IMR-90 (cell line): ENCODE results near the gene LRRFIP1. TPM values are rescaled to one million over a fixed set of nuclear protein-coding genes. Genes with fewer than 3 reads are reported as not detected.

Experiments
- ATAC-seq: fragments of 200-7000 bp; cut with Tn5 transposase; 2 replicates; pipeline ENCODE4 v1.9.1; 2020; ENCODE audit warnings: low read depth, mild to moderate bottlenecking, moderate library complexity
- BruUV-seq: library from RNA; stranded (reverse); fragments of 400-500 nt; replicated peaks from 2 replicates; lab custom pipeline; 2021; lab: Mats Ljungman, UMichigan
- CTCF ChIA-PET: fragments of 300-600 bp; formaldehyde crosslinking; extraction: SDS; loops from one replicate; lab custom pipeline; 2021; ENCODE audit warnings: antibody characterized with exemption; lab: Yijun Ruan, JAX
- POLR2A ChIA-PET: fragments of 300-600 bp; sonication (Branson Sonifier 250); formaldehyde crosslinking; loops from one replicate; lab custom pipeline; 2022; ENCODE audit warnings: antibody characterized with exemption; ENCODE audit not compliant: unreplicated experiment; lab: Charles Lee
- DNase-seq: peaks from one replicate; pipeline ENCODE4 v3.0.0; 2013
- H2AFZ ChIP-seq: replicated peaks from 2 replicates; pipeline ENCODE3; 2013; ENCODE audit warnings: low read length, mild to moderate bottlenecking; ENCODE audit not compliant: poor library complexity
- H2AK5ac ChIP-seq: 2 replicates; pipeline ENCODE4 v1.6.1; 2013; ENCODE audit warnings: low read depth, low read length, inconsistent platforms
- H2AK9ac ChIP-seq: replicated peaks from 2 replicates; pipeline ENCODE3; 2013; ENCODE audit warnings: mild to moderate bottlenecking, low read depth, low read length, moderate library complexity; ENCODE audit not compliant: poor library complexity
- H2BK120ac ChIP-seq: 2 replicates; pipeline ENCODE4 v1.6.1; 2013; ENCODE audit warnings: low read depth, low read length, inconsistent platforms
- H2BK15ac ChIP-seq: 3 replicates; pipeline ENCODE4 v1.6.1; 2013; ENCODE audit warnings: low read depth, low read length, inconsistent platforms
- H2BK20ac ChIP-seq: 2 replicates; pipeline ENCODE4 v1.6.1; 2013; ENCODE audit warnings: low read depth, mild to moderate bottlenecking, inconsistent platforms, low read length, moderate library complexity
- H2BK5ac ChIP-seq: 2 replicates; pipeline ENCODE4 v1.6.1; 2013; ENCODE audit warnings: mild to moderate bottlenecking, low read depth, low read length, inconsistent platforms; ENCODE audit not compliant: poor library complexity, severe bottlenecking
- H3K14ac ChIP-seq: replicated peaks from 2 replicates; pipeline ENCODE4 v1.6.1; 2013; ENCODE audit warnings: low read depth, low read length, inconsistent platforms
- H3K18ac ChIP-seq: 2 replicates; pipeline ENCODE4 v1.6.1; 2013; ENCODE audit warnings: low read depth, low read length, control low read depth
- H3K23ac ChIP-seq: 2 replicates; pipeline ENCODE4 v1.6.1; 2013; ENCODE audit warnings: low read depth, low read length, inconsistent platforms
- H3K27ac ChIP-seq: 2 replicates; pipeline ENCODE4 v1.5.1; 2013; ENCODE audit warnings: mild to moderate bottlenecking, control low read depth, low read length; ENCODE audit not compliant: insufficient read depth
- H3K27me3 ChIP-seq: 2 replicates; pipeline ENCODE4 v1.6.1; 2013; ENCODE audit warnings: low read length; ENCODE audit not compliant: control insufficient read depth, insufficient read depth
- H3K36me3 ChIP-seq: 2 replicates; pipeline ENCODE4 v1.6.1; 2013; ENCODE audit warnings: low read length, mixed read lengths; ENCODE audit not compliant: control insufficient read depth, insufficient read depth
- H3K4ac ChIP-seq: 2 replicates; pipeline ENCODE4 v1.6.1; 2013; ENCODE audit warnings: low read depth, low read length, inconsistent platforms
- H3K4me1 ChIP-seq: 2 replicates; pipeline ENCODE4 v1.6.1; 2013; ENCODE audit warnings: low read length, mixed read lengths; ENCODE audit not compliant: control insufficient read depth, insufficient read depth
- H3K4me2 ChIP-seq: 2 replicates; pipeline ENCODE4 v1.6.1; 2013; ENCODE audit warnings: low read depth, mild to moderate bottlenecking, control low read depth, low read length, moderate library complexity
- H3K4me3 ChIP-seq: 2 replicates; pipeline ENCODE4 v1.5.1; 2013; ENCODE audit warnings: low read depth, mild to moderate bottlenecking, control low read depth, low read length, moderate library complexity; ENCODE audit not compliant: insufficient read depth
- H3K56ac ChIP-seq: 2 replicates; pipeline ENCODE4 v1.6.1; 2013; ENCODE audit warnings: low read length, inconsistent platforms; ENCODE audit not compliant: insufficient read depth; ENCODE audit errors: extremely low read depth
- H3K79me1 ChIP-seq, 2 experiments: 2 replicates each; pipeline ENCODE4 v1.6.1; 2013; ENCODE audit warnings: low read length in 2 of 2, inconsistent platforms in 1 of 2, low read depth in 1 of 2
- H3K9ac ChIP-seq: 2 replicates; pipeline ENCODE4 v1.6.1; 2013; ENCODE audit warnings: low read depth, low read length, control low read depth
- H3K9me1 ChIP-seq: 2 replicates; pipeline ENCODE4 v1.6.1; 2013; ENCODE audit warnings: low read length, inconsistent platforms; ENCODE audit not compliant: insufficient read depth
- H3K9me3 ChIP-seq: 2 replicates; pipeline ENCODE4 v1.6.1; 2013; ENCODE audit warnings: low read length; ENCODE audit not compliant: control insufficient read depth, insufficient read depth
- H4K20me1 ChIP-seq: 2 replicates; pipeline ENCODE4 v1.6.1; 2013; ENCODE audit warnings: low read length, inconsistent platforms; ENCODE audit not compliant: insufficient read depth
- H4K5ac ChIP-seq: 2 replicates; pipeline ENCODE4 v1.6.1; 2013; ENCODE audit warnings: mild to moderate bottlenecking, low read depth, low read length, control low read depth
- H4K8ac ChIP-seq, 2 experiments: 2 replicates each; pipeline ENCODE4 v1.6.1; 2013; ENCODE audit warnings: low read depth in 2 of 2, low read length in 2 of 2, control low read depth in 1 of 2, inconsistent platforms in 1 of 2
- H4K91ac ChIP-seq: 2 replicates; pipeline ENCODE4 v1.6.1; 2013; ENCODE audit warnings: low read depth, low read length, inconsistent platforms; ENCODE audit not compliant: insufficient read depth
- CEBPB ChIP-seq: IDR thresholded peaks from 2 replicates; pipeline ENCODE4 v1.6.1; 2012; ENCODE audit warnings: low read depth, low read length, improper control_type of control experiment
- FOS ChIP-seq: fragments of 150-350 bp; IDR thresholded peaks from 2 replicates; pipeline ENCODE4 v1.6.1; 2016; ENCODE audit warnings: low read depth, low read length
- WGBS, 2 experiments: methylation state at CpG; one replicate each; pipeline versions ENCODE4 v1.1.5 to v1.1.7; 2013; ENCODE audit warnings: missing lambda C conversion rate in 2 of 2; ENCODE audit not compliant: insufficient read length in 1 of 2; ENCODE audit errors: extremely low coverage in 2 of 2; 5-methylcytosine and 5-hydroxymethylcytosine counted together
- dilution Hi-C: fragments of 300-500 bp; cut with HindIII; formaldehyde crosslinking; loops from one replicate; pipeline ENCODE4 v1.14.3; 2018; ENCODE audit warnings: low sequenced_read_pairs; ENCODE audit not compliant: unreplicated experiment
- in situ Hi-C: fragments of 300-500 bp; cut with MboI; formaldehyde crosslinking; loops from 3 replicates; pipeline ENCODE4 v1.14.3; 2019; ENCODE audit warnings: low sequenced_read_pairs, inconsistent platforms, mixed read lengths
- intact Hi-C: fragments of 100-400 bp; cut with micrococcal nuclease; formaldehyde crosslinking; loops from 2 replicates; pipeline ENCODE4 v1.10.0; 2022
- polyA plus RNA-seq, 3 experiments: library from polyadenylated mRNA; depleted of rRNA; stranded (reverse); fragments of >200 nt; gene quantifications; 2 replicates each; pipeline ENCODE4 v1.2.3, GENCODE V29; 2012; ENCODE audit warnings: low replicate concordance in 1 of 3
- total RNA-seq: library from RNA; depleted of rRNA; stranded (reverse); fragments of >200 nt; gene quantifications from 2 replicates; pipeline ENCODE4 v1.2.3, GENCODE V29; 2012

The LRRFIP1 gene
- total and polyA plus RNA-seq, 2 of the 4 experiments (the other 2 are of a cell fraction) = 52.2 to 54.4 TPM

DNA sequence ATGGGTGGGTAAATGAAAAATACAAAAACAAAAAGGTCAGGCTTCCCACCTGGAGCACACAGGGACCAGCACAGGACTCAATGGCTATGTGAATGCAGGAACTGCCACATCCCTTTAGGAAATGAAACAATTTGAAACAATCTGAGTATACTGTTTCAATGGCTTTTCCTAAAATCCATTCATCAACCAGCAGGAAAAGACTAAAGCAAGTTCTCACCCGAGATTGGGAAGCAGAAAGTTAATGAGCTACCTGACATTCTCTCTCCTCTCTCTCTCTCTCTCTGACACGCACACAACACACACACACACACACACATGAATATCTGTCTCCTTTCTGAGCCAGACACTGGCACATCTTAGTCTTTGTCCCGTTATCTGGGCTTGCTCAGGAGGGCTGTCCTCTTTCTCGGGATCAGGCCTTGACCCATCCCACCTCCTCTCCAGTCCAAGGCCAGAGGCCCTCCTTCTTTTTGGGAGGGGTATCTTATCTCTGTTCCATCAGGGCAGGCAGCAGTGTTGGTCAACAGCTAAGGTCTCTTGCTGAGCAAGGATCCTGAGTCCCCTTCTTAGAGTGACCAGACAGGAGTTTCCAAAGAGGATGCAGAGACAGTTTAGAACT is 11.6 kb upstream of the LRRFIP1 start:
- H3K4ac ChIP-seq = peak overlapping the region; percentile 92
- H4K91ac ChIP-seq = peak overlapping the region; percentile 87
- intact Hi-C loops = no loop called here
- peak overlapping the region; percentile 73; the same call in 1 of the 2 replicates for H3K4me2 ChIP-seq
- peak overlapping the region; percentile 79 for H2BK15ac ChIP-seq
- peaks cover 0 to 14% of the 10 kb centered on the region in 2 experiments; a peak in 2 of 4 replicates for H3K79me1 ChIP-seq
- H2BK5ac ChIP-seq = peak overlapping the region; percentile 96
- BruUV-seq = no TSS peak
- DNase-seq (no peak), ATAC-seq (no peak)
- H2AK9ac ChIP-seq = peak overlapping the region; percentile 63
- peak overlapping the region; percentile 55; the same call in 1 of the 2 replicates for H3K9ac ChIP-seq
- peak overlapping the region; percentile 66 for H2AFZ ChIP-seq
- TF ChIP-seq CEBPB (no peak), FOS (no peak)
- H3K27me3 ChIP-seq = no peaks in the 10 kb centered on the region
- H2AK5ac ChIP-seq = peak overlapping the region; percentile 93
- H2BK120ac ChIP-seq = peak overlapping the region; percentile 91
- H3K23ac ChIP-seq = peak overlapping the region; percentile 66; the same call in 1 of the 2 replicates
- H2BK20ac ChIP-seq = peak overlapping the region; percentile 82
- peak overlapping the region; percentile 92 for H4K5ac ChIP-seq
- peak overlapping the region; percentile 98 for H3K27ac ChIP-seq
- H4K8ac ChIP-seq = peak overlapping the region; percentile 66 to 94
- dilution Hi-C loops = no loop called here
- ChIA-PET CTCF (no interaction called here), POLR2A (no interaction called here)
- H3K9me1 ChIP-seq = peaks cover 34% of the 10 kb centered on the region
- no peak overlapping the region for H3K4me3 ChIP-seq
- no peaks in the 10 kb centered on the region for H3K36me3 ChIP-seq
- H3K9me3 ChIP-seq = no peaks in the 10 kb centered on the region
- in situ Hi-C loops = no loop called here
- peak overlapping the region; percentile 74 for H3K14ac ChIP-seq
- peak overlapping the region; percentile 96 for H3K18ac ChIP-seq
- peaks cover 30% of the 10 kb centered on the region for H3K4me1 ChIP-seq
- H4K20me1 ChIP-seq = no peaks in the 10 kb centered on the region
- peak overlapping the region; percentile 57 for H3K56ac ChIP-seq
- 70% methylated on average over 2 of the region's 4 CpGs; no CpG with 5 or more reads in 1 of the 2 experiments for WGBS, 2 experiments
